Adipocyte (in vitro differentiated cells): ENCODE data around the gene LIG1.

Source experiments
- DNase-seq: peaks from one replicate; pipeline ENCODE4 v3.0.0-alpha.2; 2015; ENCODE audit warnings: low read depth
- H3K27me3 ChIP-seq: replicated peaks from 2 replicates; pipeline ENCODE4 v1.7.0; 2013; ENCODE audit warnings: mild to moderate bottlenecking, low read length, moderate library complexity; ENCODE audit not compliant: control insufficient read depth, insufficient read depth
- H3K36me3 ChIP-seq: 2 replicates; pipeline ENCODE4 v1.7.0; 2013; ENCODE audit warnings: low read length, mild to moderate bottlenecking, moderate library complexity; ENCODE audit not compliant: control insufficient read depth, insufficient read depth, severe bottlenecking
- H3K4me1 ChIP-seq: 2 replicates; pipeline ENCODE4 v1.7.0; 2013; ENCODE audit warnings: mild to moderate bottlenecking, low read length, moderate library complexity; ENCODE audit not compliant: control insufficient read depth, insufficient read depth
- H3K4me3 ChIP-seq: 2 replicates; pipeline ENCODE4 v1.7.0; 2013; ENCODE audit warnings: mild to moderate bottlenecking, low read length, moderate library complexity
- H3K9ac ChIP-seq: 2 replicates; pipeline ENCODE4 v1.7.0; 2013; ENCODE audit warnings: mild to moderate bottlenecking, low read length, moderate library complexity
- H3K9me3 ChIP-seq: 2 replicates; pipeline ENCODE4 v1.7.0; 2013; ENCODE audit warnings: mild to moderate bottlenecking, low read length, moderate library complexity; ENCODE audit not compliant: control insufficient read depth

The LIG1 gene

GRCh38 chr19:48194844-48195830, 25.0 kb upstream of the LIG1 start:
- Histone ChIP-seq H3K36me3 (no peaks in the 10 kb centered on the region), H3K9ac (no peak overlapping the region), H3K27me3 (no peaks in the 10 kb centered on the region), H3K4me1 (no peaks in the 10 kb centered on the region), H3K9me3 (no peaks in the 10 kb centered on the region), H3K4me3 (no peak overlapping the region)
- DNase-seq, result no peak

- Histone ChIP-seq H3K9me3 (no peaks in the 10 kb centered on the region), H3K4me3 (no peak overlapping the region), H3K36me3 (no peaks in the 10 kb centered on the region), H3K27me3 (no peaks in the 10 kb centered on the region), H3K4me1 (no peaks in the 10 kb centered on the region), H3K9ac (no peak overlapping the region)
- DNase-seq, result peak; percentile 21
Observed at GRCh38 chr19:48194041-48194843, 24.1 kb upstream of the LIG1 start.

GRCh38 chr19:48192750-48193149, 22.6 kb upstream of the LIG1 start:
- H3K27me3 ChIP-seq, result no peaks in the 10 kb centered on the region
- no peaks in the 10 kb centered on the region for H3K36me3 ChIP-seq
- no peaks in the 10 kb centered on the region for H3K9me3 ChIP-seq
- no peak for DNase-seq
- no peaks in the 10 kb centered on the region for H3K4me1 ChIP-seq
- no peak overlapping the region for H3K4me3 ChIP-seq
- no peak overlapping the region for H3K9ac ChIP-seq

- Histone ChIP-seq H3K27me3 (no peaks in the 10 kb centered on the region), H3K4me3 (no peak overlapping the region), H3K9me3 (no peaks in the 10 kb centered on the region), H3K9ac (no peak overlapping the region), H3K4me1 (no peaks in the 10 kb centered on the region), H3K36me3 (no peaks in the 10 kb centered on the region)
- no peak for DNase-seq
Observed at GRCh38 chr19:48190885-48191284, 20.7 kb upstream of the LIG1 start.

GRCh38 chr19:48190288-48190884, 20.2 kb upstream of the LIG1 start:
- Histone ChIP-seq H3K9ac (no peak overlapping the region), H3K4me3 (no peak overlapping the region), H3K9me3 (no peaks in the 10 kb centered on the region), H3K36me3 (no peaks in the 10 kb centered on the region), H3K27me3 (no peaks in the 10 kb centered on the region), H3K4me1 (no peaks in the 10 kb centered on the region)
- no peak for DNase-seq

- no peaks in the 10 kb centered on the region for H3K4me1 ChIP-seq
- no peaks in the 10 kb centered on the region for H3K36me3 ChIP-seq
- no peak overlapping the region for H3K4me3 ChIP-seq
- H3K9me3 ChIP-seq, result peaks cover 5% of the 10 kb centered on the region
- no peak overlapping the region for H3K9ac ChIP-seq
- DNase-seq, result no peak
- H3K27me3 ChIP-seq, result no peaks in the 10 kb centered on the region
Observed at GRCh38 chr19:48186541-48186991, 16.4 kb upstream of the LIG1 start.

GRCh38 chr19:48186015-48186414, 15.9 kb upstream of the LIG1 start:
- Histone ChIP-seq H3K9me3 (peaks cover 11% of the 10 kb centered on the region), H3K9ac (no peak overlapping the region), H3K4me1 (no peaks in the 10 kb centered on the region), H3K27me3 (no peaks in the 10 kb centered on the region), H3K4me3 (no peak overlapping the region), H3K36me3 (no peaks in the 10 kb centered on the region)
- no peak for DNase-seq

GRCh38 chr19:48183356-48183755, 13.2 kb upstream of the LIG1 start:
- DNase-seq, result no peak
- Histone ChIP-seq H3K36me3 (no peaks in the 10 kb centered on the region), H3K4me1 (no peaks in the 10 kb centered on the region), H3K4me3 (no peak overlapping the region), H3K9me3 (peaks cover 11% of the 10 kb centered on the region), H3K9ac (no peak overlapping the region), H3K27me3 (no peaks in the 10 kb centered on the region)

- H3K4me3 ChIP-seq, result no peak overlapping the region
- no peak for DNase-seq
- H3K9ac ChIP-seq, result no peak overlapping the region
- no peaks in the 10 kb centered on the region for H3K36me3 ChIP-seq
- H3K27me3 ChIP-seq, result no peaks in the 10 kb centered on the region
- H3K9me3 ChIP-seq, result peaks cover 11% of the 10 kb centered on the region
- H3K4me1 ChIP-seq, result no peaks in the 10 kb centered on the region
Observed at GRCh38 chr19:48182434-48182833, 12.3 kb upstream of the LIG1 start.

- no peaks in the 10 kb centered on the region for H3K27me3 ChIP-seq
- DNase-seq, result no peak
Observed at GRCh38 chr19:48181505-48181904, 11.4 kb upstream of the LIG1 start.

GRCh38 chr19:48176226-48176625, 6.1 kb upstream of the LIG1 start:
- peaks cover 3% of the 10 kb centered on the region for H3K4me1 ChIP-seq
- H3K9me3 ChIP-seq, result peaks cover 2% of the 10 kb centered on the region
- no peak overlapping the region for H3K4me3 ChIP-seq
- no peaks in the 10 kb centered on the region for H3K27me3 ChIP-seq
- H3K9ac ChIP-seq, result no peak overlapping the region
- no peak for DNase-seq
- H3K36me3 ChIP-seq, result peaks cover 7% of the 10 kb centered on the region

More at GRCh38 chr19:48181505-48181904, 11.4 kb upstream of the LIG1 start:
- H3K9me3 ChIP-seq, result peaks cover 11% of the 10 kb centered on the region
- no peak overlapping the region for H3K4me3 ChIP-seq
- H3K36me3 ChIP-seq, result no peaks in the 10 kb centered on the region
- no peak overlapping the region for H3K9ac ChIP-seq
- no peaks in the 10 kb centered on the region for H3K4me1 ChIP-seq
